Vagina (tissue), 2 donors: ENCODE data around the gene C1QA. TPM values are rescaled to one million over a fixed set of nuclear protein-coding genes. Genes with fewer than 3 reads are reported as not detected.

Experiments used
- DNase-seq, 2 donors: peaks; one replicate each; pipeline ENCODE4 v3.0.0-alpha.2; 2017; ENCODE audit errors: extremely low spot score in 2 of 2
- H3K27ac ChIP-seq: fragments of 200-600 bp; sonication (generic); one replicate; pipeline ENCODE4 v1.5.1; 2019
- H3K27me3 ChIP-seq: fragments of 200-600 bp; sonication (generic); one replicate; pipeline ENCODE4 v1.5.1; 2019
- H3K36me3 ChIP-seq, 2 donors: fragments of 200-600 bp; sonication (generic); one replicate each; pipeline ENCODE4 v1.5.1; 2017 to 2019
- H3K4me1 ChIP-seq: fragments of 200-600 bp; sonication (generic); one replicate; pipeline ENCODE4 v1.5.1; 2019
- H3K4me3 ChIP-seq, 2 donors: fragments of 200-600 bp; sonication (generic); 1 replicate in 1 of 2; 2 replicates in 1 of 2; pipeline ENCODE4 v1.5.1; 2016 to 2019
- H3K9me3 ChIP-seq: fragments of 200-600 bp; sonication (generic); one replicate; pipeline ENCODE4 v1.5.1; 2019
- POLR2A ChIP-seq, 2 donors: fragments of 450-650 bp; IDR thresholded peaks; one replicate each; pipeline ENCODE4 v1.6.1; 2017; ENCODE audit warnings: antibody characterized with exemption in 2 of 2, mild to moderate bottlenecking in 2 of 2, moderate library complexity in 2 of 2
- POLR2AphosphoS5 ChIP-seq, 2 donors: sonication (generic); formaldehyde crosslinking; IDR thresholded peaks; one replicate each; pipeline ENCODE4 v1.9.0; 2017; ENCODE audit warnings: antibody characterized with exemption in 2 of 2, mild to moderate bottlenecking in 2 of 2, low read depth in 1 of 2; ENCODE audit not compliant: insufficient read depth in 1 of 2
- intact Hi-C: fragments of 100-400 bp; cut with DNase I; formaldehyde crosslinking; loops from one replicate; pipeline ENCODE4 v1.15.1; 2023
- total RNA-seq: library from RNA; depleted of rRNA; stranded (reverse); fragments of >200 nt; gene quantifications from one replicate; pipeline ENCODE4 v1.2.3, GENCODE V29; 2016
- TF ChIP-seq, protein P1 (sequence below), 3 experiments: fragments of 450-650 bp in 2 of 3; fragments of 200-600 bp in 1 of 3; sonication (generic) in 1 of 3; IDR thresholded peaks; one replicate each; pipeline ENCODE4 v1.5.1; 2017 to 2019; ENCODE audit warnings: antibody characterized with exemption in 3 of 3, mild to moderate bottlenecking in 2 of 3, moderate library complexity in 2 of 3

The C1QA gene
- total RNA-seq, 1 donor from 2014 or later = 95.8 TPM

DNA sequence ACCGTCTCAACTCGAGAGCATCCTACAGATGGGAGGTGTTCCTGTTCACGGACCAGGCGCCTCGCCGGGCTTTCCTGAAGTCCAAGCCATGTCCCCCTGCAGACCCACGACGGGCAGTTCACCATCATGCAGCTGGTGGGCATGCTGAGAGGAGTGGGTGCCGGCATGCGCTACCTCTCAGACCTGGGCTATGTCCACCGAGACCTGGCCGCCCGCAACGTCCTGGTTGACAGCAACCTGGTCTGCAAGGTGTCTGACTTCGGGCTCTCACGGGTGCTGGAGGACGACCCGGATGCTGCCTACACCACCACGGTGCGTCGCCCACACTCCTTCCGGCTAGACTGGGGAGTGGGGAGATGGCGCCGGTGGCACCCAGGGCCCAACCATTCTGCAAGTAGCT lies 37.7 kb upstream of the C1QA start:
- Histone ChIP-seq H3K36me3 (no peaks in the 10 kb centered on the region), H3K27me3 (no peaks in the 10 kb centered on the region), H3K4me3 (no peak overlapping the region), H3K27ac (no peak overlapping the region), H3K4me1 (no peaks in the 10 kb centered on the region), H3K9me3 (no peaks in the 10 kb centered on the region)
- DNase-seq = no peak
- TF ChIP-seq POLR2A (IDR thresholded peaks at IDR 0.05) = no peak
- TF ChIP-seq POLR2AphosphoS5 (IDR thresholded peaks at IDR 0.05; ENCODE audit: insufficient read depth in 1 of 2, low read depth in 1 of 2) = no peak
- TF ChIP-seq, protein P1, sequence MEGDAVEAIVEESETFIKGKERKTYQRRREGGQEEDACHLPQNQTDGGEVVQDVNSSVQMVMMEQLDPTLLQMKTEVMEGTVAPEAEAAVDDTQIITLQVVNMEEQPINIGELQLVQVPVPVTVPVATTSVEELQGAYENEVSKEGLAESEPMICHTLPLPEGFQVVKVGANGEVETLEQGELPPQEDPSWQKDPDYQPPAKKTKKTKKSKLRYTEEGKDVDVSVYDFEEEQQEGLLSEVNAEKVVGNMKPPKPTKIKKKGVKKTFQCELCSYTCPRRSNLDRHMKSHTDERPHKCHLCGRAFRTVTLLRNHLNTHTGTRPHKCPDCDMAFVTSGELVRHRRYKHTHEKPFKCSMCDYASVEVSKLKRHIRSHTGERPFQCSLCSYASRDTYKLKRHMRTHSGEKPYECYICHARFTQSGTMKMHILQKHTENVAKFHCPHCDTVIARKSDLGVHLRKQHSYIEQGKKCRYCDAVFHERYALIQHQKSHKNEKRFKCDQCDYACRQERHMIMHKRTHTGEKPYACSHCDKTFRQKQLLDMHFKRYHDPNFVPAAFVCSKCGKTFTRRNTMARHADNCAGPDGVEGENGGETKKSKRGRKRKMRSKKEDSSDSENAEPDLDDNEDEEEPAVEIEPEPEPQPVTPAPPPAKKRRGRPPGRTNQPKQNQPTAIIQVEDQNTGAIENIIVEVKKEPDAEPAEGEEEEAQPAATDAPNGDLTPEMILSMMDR (IDR thresholded peaks at IDR 0.05) = no peak
- intact Hi-C loops = no loop called here

GRCh38 chr1:22600071-22600816 lies 36.2 kb upstream of the C1QA start:
- Histone ChIP-seq H3K36me3 (no peaks in the 10 kb centered on the region), H3K27ac (no peak overlapping the region), H3K9me3 (no peaks in the 10 kb centered on the region), H3K4me1 (no peaks in the 10 kb centered on the region), H3K4me3 (no peak overlapping the region), H3K27me3 (no peaks in the 10 kb centered on the region)
- TF ChIP-seq, protein P1 (IDR thresholded peaks at IDR 0.05) = no peak
- no peak for TF ChIP-seq POLR2A (IDR thresholded peaks at IDR 0.05)
- DNase-seq = no peak
- intact Hi-C loops = no loop called here

- H3K4me1 ChIP-seq = no peaks in the 10 kb centered on the region
- H3K27me3 ChIP-seq = no peaks in the 10 kb centered on the region
- intact Hi-C loops = no loop called here
- H3K27ac ChIP-seq = no peak overlapping the region
- no peak overlapping the region for H3K4me3 ChIP-seq
- no peaks in the 10 kb centered on the region for H3K36me3 ChIP-seq
- DNase-seq = no peak
- no peak for TF ChIP-seq POLR2AphosphoS5 (IDR thresholded peaks at IDR 0.05; ENCODE audit: insufficient read depth in 1 of 2, low read depth in 1 of 2)
- TF ChIP-seq, protein P1 (IDR thresholded peaks at IDR 0.05) = no peak
- H3K9me3 ChIP-seq = no peaks in the 10 kb centered on the region
These were observed 35.4 kb upstream of the C1QA start for GRCh38 chr1:22600817-22601605.

DNA sequence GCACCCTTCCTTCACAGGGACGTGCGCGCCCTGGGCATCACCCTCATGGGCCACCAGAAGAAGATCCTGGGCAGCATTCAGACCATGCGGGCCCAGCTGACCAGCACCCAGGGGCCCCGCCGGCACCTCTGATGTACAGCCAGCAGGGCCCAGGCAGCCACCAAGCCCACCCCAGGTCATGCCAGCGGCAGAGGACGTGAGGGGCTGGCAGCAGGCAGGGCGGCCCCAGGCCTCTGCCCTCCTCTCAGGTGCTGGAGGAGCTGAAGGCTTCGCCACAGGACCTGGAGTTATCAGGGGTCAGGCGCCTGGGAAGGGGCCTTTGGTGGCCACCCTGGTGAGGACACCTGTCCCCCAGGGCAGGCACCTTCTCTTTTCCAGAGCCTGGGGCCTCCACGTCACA lies 34.8 kb upstream of the C1QA start:
- Histone ChIP-seq H3K4me1 (no peaks in the 10 kb centered on the region), H3K27me3 (no peaks in the 10 kb centered on the region), H3K4me3 (no peak overlapping the region), H3K36me3 (no peaks in the 10 kb centered on the region), H3K9me3 (no peaks in the 10 kb centered on the region), H3K27ac (no peak overlapping the region)
- no peak for DNase-seq
- TF ChIP-seq, protein P1 (IDR thresholded peaks at IDR 0.05) = no peak
- TF ChIP-seq POLR2AphosphoS5 (IDR thresholded peaks at IDR 0.05; ENCODE audit: insufficient read depth in 1 of 2, low read depth in 1 of 2) (no peak), POLR2A (IDR thresholded peaks at IDR 0.05) (no peak)
- intact Hi-C loops = no loop called here
